ENCODE data around the gene R3HDML. TPM values are rescaled to one million over a fixed set of nuclear protein-coding genes. Genes with fewer than 3 reads are reported as not detected.

The R3HDML gene
- total RNA-seq (under 1 TPM in 1 of 2 donors, not detected in 1; 0.62 TPM), polyA plus RNA-seq (ENCODE audit: insufficient read depth, low read depth, low replicate concordance) (0.38 TPM)
- long read RNA-seq, donor 1: 0 reads
- long read RNA-seq, donor 2: 0 reads

- intact Hi-C loops (cut with DNase I; ENCODE audit: low total_unique reads): no loop called here
- no peaks in the 10 kb centered on the region for H3K27me3 ChIP-seq
- H3K36me3 ChIP-seq (ENCODE audit: low read depth, missing control alignments): no peaks in the 10 kb centered on the region
- TF ChIP-seq, protein P1, sequence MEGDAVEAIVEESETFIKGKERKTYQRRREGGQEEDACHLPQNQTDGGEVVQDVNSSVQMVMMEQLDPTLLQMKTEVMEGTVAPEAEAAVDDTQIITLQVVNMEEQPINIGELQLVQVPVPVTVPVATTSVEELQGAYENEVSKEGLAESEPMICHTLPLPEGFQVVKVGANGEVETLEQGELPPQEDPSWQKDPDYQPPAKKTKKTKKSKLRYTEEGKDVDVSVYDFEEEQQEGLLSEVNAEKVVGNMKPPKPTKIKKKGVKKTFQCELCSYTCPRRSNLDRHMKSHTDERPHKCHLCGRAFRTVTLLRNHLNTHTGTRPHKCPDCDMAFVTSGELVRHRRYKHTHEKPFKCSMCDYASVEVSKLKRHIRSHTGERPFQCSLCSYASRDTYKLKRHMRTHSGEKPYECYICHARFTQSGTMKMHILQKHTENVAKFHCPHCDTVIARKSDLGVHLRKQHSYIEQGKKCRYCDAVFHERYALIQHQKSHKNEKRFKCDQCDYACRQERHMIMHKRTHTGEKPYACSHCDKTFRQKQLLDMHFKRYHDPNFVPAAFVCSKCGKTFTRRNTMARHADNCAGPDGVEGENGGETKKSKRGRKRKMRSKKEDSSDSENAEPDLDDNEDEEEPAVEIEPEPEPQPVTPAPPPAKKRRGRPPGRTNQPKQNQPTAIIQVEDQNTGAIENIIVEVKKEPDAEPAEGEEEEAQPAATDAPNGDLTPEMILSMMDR (IDR thresholded peaks at IDR 0.05): no peak
- no peak for TF ChIP-seq POLR2A (IDR thresholded peaks at IDR 0.05)
- no peak within 1 kb of the TSS for H3K27ac ChIP-seq
- WGBS, 2 donors: 88 to 91% methylated on average over 4 to 16 of the region's 16 CpGs
- no peaks in the 10 kb centered on the region for H3K9me3 ChIP-seq
- no peaks in the 10 kb centered on the region for H3K4me1 ChIP-seq
- H3K4me3 ChIP-seq: no peak within 1 kb of the TSS
- no peak for DNase-seq
Measured at GRCh38 chr20:44336725-44337380, at the start of gene R3HDML. R3HDML (plus strand) TSS chr20:44337043; CDS start chr20:44337158, 115 bp downstream.

GRCh38 chr20:44287272-44288097 lies 49.4 kb upstream of the R3HDML start:
- no peaks in the 10 kb centered on the region for H3K27me3 ChIP-seq
- no peaks in the 10 kb centered on the region for H3K9me3 ChIP-seq
- 79 to 89% methylated on average over 3 to 5 of the region's 5 CpGs for WGBS, 2 donors
- no peaks in the 10 kb centered on the region for H3K4me1 ChIP-seq
- no peak overlapping the region for H3K27ac ChIP-seq
- DNase-seq: no peak
- TF ChIP-seq, protein P1 (IDR thresholded peaks at IDR 0.05): no peak
- no peak for TF ChIP-seq POLR2A (IDR thresholded peaks at IDR 0.05)
- intact Hi-C loops (cut with DNase I; ENCODE audit: low total_unique reads): no loop called here
- no peaks in the 10 kb centered on the region for H3K36me3 ChIP-seq (ENCODE audit: low read depth, missing control alignments)
- H3K4me3 ChIP-seq: no peak overlapping the region

DNA sequence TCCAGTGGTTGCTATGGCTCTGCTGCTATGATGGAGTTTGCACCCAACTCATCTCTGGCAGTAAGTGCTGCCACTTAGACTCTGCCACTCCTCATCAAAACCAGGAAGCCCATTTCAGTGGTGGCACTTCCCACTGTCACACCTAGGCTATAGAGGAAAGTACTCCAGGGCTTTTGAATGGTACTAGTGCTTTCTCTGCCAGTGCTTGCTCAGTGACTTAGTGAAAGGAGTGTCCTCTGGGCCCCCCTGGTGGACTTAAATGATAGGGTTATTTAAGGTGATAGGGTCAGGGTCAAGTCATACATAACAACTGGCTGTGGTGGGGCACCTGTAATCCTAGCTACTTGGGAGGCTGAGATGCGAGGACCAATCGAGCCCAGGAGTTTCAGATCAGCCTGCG lies 48.6 kb upstream of the R3HDML start:
- DNase-seq: no peak
- Histone ChIP-seq H3K27me3 (no peaks in the 10 kb centered on the region), H3K9me3 (no peaks in the 10 kb centered on the region), H3K4me1 (no peaks in the 10 kb centered on the region), H3K4me3 (no peak overlapping the region), H3K36me3 (ENCODE audit: low read depth, missing control alignments) (no peaks in the 10 kb centered on the region), H3K27ac (no peak overlapping the region)
- 97% methylated on average over 3 of the region's 3 CpGs for whole genome bisulfite sequencing, 2 donors
- intact Hi-C loops (cut with DNase I; ENCODE audit: low total_unique reads): no loop called here
- TF ChIP-seq POLR2A (IDR thresholded peaks at IDR 0.05): no peak
- TF ChIP-seq, protein P1 (IDR thresholded peaks at IDR 0.05): no peak

- 91 to 94% methylated on average over 7 of the region's 7 CpGs for WGBS, 2 donors
- no peak for TF ChIP-seq POLR2A (IDR thresholded peaks at IDR 0.05)
- TF ChIP-seq, protein P1 (IDR thresholded peaks at IDR 0.05): no peak
- intact Hi-C loops (cut with DNase I; ENCODE audit: low total_unique reads): no loop called here
Measured at GRCh38 chr20:44291754-44292153, 45.1 kb upstream of the R3HDML start.

More at GRCh38 chr20:44291754-44292153, 45.1 kb upstream of the R3HDML start:
- Histone ChIP-seq H3K36me3 (ENCODE audit: low read depth, missing control alignments) (no peaks in the 10 kb centered on the region), H3K4me3 (no peak overlapping the region), H3K9me3 (no peaks in the 10 kb centered on the region), H3K4me1 (no peaks in the 10 kb centered on the region), H3K27me3 (no peaks in the 10 kb centered on the region), H3K27ac (no peak overlapping the region)
- no peak for DNase-seq
